Stomach smooth muscle (tissue), 2 donors: ENCODE measurements around the gene LRRC7.
"Not testable (repeated sequence)": the region's sequence is repeated elsewhere in the genome, so short reads cannot be mapped to it uniquely, and the experiment has no call there.

Experiments used
- H3K27ac ChIP-seq: one replicate; pipeline ENCODE4 v1.7.0; 2013; ENCODE audit warnings: mild to moderate bottlenecking, low read length, inconsistent platforms
- H3K27me3 ChIP-seq, 2 donors: one replicate each; pipeline ENCODE4 v1.7.0; 2013; ENCODE audit warnings: low read length in 2 of 2; ENCODE audit not compliant: insufficient read depth in 2 of 2, control insufficient read depth in 1 of 2
- H3K36me3 ChIP-seq, 2 donors: one replicate each; pipeline ENCODE4 v1.7.0; 2013; ENCODE audit warnings: low read length in 2 of 2; ENCODE audit not compliant: control insufficient read depth in 2 of 2, insufficient read depth in 2 of 2
- H3K4me1 ChIP-seq: one replicate; pipeline ENCODE4 v1.7.0; 2013; ENCODE audit warnings: low read length; ENCODE audit not compliant: control insufficient read depth, insufficient read depth
- H3K4me3 ChIP-seq, 2 donors: one replicate each; pipeline ENCODE4 v1.7.0; 2013; ENCODE audit warnings: low read length in 2 of 2
- H3K9ac ChIP-seq, 2 donors: one replicate each; pipeline ENCODE4 v1.7.0; 2013; ENCODE audit warnings: low read length in 2 of 2, mild to moderate bottlenecking in 1 of 2
- H3K9me3 ChIP-seq, 2 donors: one replicate each; pipeline ENCODE4 v1.7.0; 2013; ENCODE audit warnings: low read length in 2 of 2; ENCODE audit not compliant: control insufficient read depth in 2 of 2
- donor health status: healthy.
- donor health status: Pancreatic carcinoma.

The LRRC7 gene

GRCh38 chr1:69858534-69858933, 290.8 kb downstream of the LRRC7 start:
- H3K4me3 ChIP-seq = no peak overlapping the region
- H3K27me3 ChIP-seq = no peaks in the 10 kb centered on the region
- H3K9ac ChIP-seq = no peak overlapping the region
- no peaks in the 10 kb centered on the region for H3K9me3 ChIP-seq
- no peak overlapping the region for H3K27ac ChIP-seq
- no peaks in the 10 kb centered on the region for H3K4me1 ChIP-seq
- H3K36me3 ChIP-seq = no peaks in the 10 kb centered on the region

- Histone ChIP-seq H3K27ac (no peak overlapping the region), H3K36me3 (no peaks in the 10 kb centered on the region), H3K9ac (no peak overlapping the region), H3K4me1 (no peaks in the 10 kb centered on the region), H3K27me3 (no peaks in the 10 kb centered on the region), H3K4me3 (no peak overlapping the region), H3K9me3 (no peaks in the 10 kb centered on the region)
Measured at GRCh38 chr1:69861641-69862040, 293.9 kb downstream of the LRRC7 start.

- H3K36me3 ChIP-seq = no peaks in the 10 kb centered on the region
- no peaks in the 10 kb centered on the region for H3K4me1 ChIP-seq
- H3K9ac ChIP-seq = no peak overlapping the region
- H3K4me3 ChIP-seq = no peak overlapping the region
- no peaks in the 10 kb centered on the region for H3K27me3 ChIP-seq
- no peak overlapping the region for H3K27ac ChIP-seq
- no peaks in the 10 kb centered on the region for H3K9me3 ChIP-seq
Measured at GRCh38 chr1:69862906-69863305, 295.2 kb downstream of the LRRC7 start.

DNA sequence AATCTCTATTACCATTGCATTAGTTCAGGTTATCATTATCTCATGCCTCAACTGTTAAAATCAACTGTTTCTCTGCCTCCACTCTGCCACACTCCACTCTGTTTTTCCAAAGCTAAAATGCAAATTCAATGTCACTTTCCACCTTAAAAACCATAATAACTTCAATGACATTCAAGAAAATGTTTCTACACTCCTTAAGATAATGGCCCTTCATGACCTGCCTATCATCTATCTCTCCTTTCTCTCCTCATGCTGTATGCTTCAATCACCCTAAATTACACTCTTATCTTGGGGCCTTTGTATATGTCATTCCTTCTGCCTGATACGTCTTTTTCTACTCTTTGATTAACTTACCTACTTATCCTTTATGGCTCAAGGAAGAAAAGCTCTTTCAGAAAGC, 296.0 kb downstream of the LRRC7 start:
- no peak overlapping the region for H3K27ac ChIP-seq
- no peak overlapping the region for H3K9ac ChIP-seq
- no peaks in the 10 kb centered on the region for H3K9me3 ChIP-seq
- H3K4me1 ChIP-seq = no peaks in the 10 kb centered on the region
- no peaks in the 10 kb centered on the region for H3K36me3 ChIP-seq
- no peak overlapping the region for H3K4me3 ChIP-seq
- no peaks in the 10 kb centered on the region for H3K27me3 ChIP-seq

DNA sequence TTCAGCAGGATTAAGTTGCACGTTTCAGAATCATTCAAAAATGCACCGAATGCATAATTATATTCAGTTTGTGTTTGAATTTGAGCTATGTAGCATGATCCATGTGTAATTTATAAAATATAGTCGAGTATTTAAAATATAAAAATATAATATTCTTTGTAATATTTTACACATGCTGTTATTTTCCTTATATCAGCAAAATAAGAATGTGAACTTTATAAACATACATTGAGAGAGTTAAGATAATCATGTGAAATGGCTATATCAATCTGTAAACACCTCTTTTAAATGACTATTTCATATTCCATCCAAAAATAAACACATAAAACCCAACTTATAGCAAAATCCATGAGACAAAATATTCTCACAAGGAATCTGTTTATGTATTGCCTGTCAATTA, 303.7 kb downstream of the LRRC7 start:
- Histone ChIP-seq H3K27me3 (no peaks in the 10 kb centered on the region), H3K36me3 (no peaks in the 10 kb centered on the region), H3K27ac (no peak overlapping the region), H3K4me3 (no peak overlapping the region), H3K4me1 (no peaks in the 10 kb centered on the region), H3K9me3 (no peaks in the 10 kb centered on the region), H3K9ac (no peak overlapping the region)

GRCh38 chr1:69878338-69878737, 310.6 kb downstream of the LRRC7 start:
- Histone ChIP-seq H3K27me3 (no peaks in the 10 kb centered on the region), H3K36me3 (no peaks in the 10 kb centered on the region), H3K27ac (no peak overlapping the region)

DNA sequence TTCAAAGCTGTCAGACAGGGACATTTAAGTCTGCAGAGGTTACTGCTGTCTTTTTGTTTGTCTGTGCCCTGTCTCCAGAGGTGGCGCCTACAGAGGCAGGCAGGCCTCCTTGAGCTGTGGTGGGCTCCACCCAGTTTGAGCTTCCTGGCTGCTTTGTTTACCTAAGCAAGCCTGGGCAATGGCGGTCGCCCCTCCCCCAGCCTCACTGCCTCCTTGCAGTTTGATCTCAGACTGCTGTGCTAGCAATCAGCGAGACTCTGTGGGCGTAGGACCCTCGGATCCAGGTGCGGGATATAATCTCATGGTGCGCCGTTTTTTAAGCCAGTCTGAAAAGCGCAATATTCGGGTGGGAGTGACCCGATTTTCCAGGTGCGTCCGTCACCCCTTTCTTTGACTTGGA, 320.3 kb downstream of the LRRC7 start:
- not testable (repeated sequence) for H3K27ac ChIP-seq, H3K9ac ChIP-seq, H3K9me3 ChIP-seq, H3K4me3 ChIP-seq, H3K4me1 ChIP-seq, H3K27me3 ChIP-seq, H3K36me3 ChIP-seq

More at GRCh38 chr1:69878338-69878737, 310.6 kb downstream of the LRRC7 start:
- Histone ChIP-seq H3K4me3 (no peak overlapping the region), H3K9ac (no peak overlapping the region), H3K4me1 (no peaks in the 10 kb centered on the region), H3K9me3 (no peaks in the 10 kb centered on the region)

DNA sequence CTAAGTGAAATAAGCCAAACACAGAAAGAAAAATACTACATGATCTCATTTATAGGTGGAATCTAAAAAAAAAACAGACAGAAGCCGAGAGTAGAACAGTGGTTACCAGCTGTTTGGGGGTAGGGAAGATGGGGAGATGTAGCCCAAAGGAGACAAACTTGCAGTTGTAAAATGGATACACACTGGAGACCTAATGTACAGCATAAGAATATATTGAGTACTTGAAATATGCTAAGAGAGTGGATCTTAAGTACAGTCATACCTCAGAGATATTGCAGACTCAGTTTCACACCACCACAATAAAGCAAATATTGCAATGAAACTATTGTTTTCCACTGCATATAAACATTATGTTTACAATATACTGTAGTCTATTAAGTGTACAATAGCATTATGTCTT, 320.9 kb downstream of the LRRC7 start:
- no peak overlapping the region for H3K4me3 ChIP-seq
- no peak overlapping the region for H3K27ac ChIP-seq
- no peak overlapping the region for H3K9ac ChIP-seq
- H3K4me1 ChIP-seq = no peaks in the 10 kb centered on the region
- H3K9me3 ChIP-seq = peaks cover 0 to 3% of the 10 kb centered on the region in 2 donors
- H3K27me3 ChIP-seq = no peaks in the 10 kb centered on the region
- H3K36me3 ChIP-seq = no peaks in the 10 kb centered on the region

DNA sequence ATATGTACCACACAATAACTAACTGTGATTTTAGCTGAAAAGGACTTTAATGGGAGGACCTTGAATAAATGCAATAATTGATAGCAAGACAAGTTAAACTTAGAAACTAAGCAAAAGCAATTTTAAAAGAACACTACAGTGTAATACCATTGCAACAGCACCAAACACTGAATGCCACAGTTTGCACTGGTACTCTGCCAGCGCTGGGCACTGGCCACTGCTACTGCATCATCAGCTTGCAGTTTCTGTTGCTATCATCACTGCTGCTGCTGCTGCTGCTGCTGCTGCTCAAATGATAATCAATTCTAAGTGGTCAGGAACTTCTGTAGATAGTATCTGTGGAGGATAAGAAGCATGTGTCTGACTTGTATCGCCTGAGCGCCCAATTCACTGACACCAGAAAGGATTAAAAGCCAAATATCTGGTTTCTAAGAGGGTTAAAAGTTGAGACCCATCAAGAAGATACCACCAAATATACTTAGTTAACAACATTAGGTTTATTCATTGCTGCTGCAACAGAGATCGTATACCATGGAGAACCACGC, 330.8 kb downstream of the LRRC7 start:
- no peak overlapping the region for H3K9ac ChIP-seq
- H3K36me3 ChIP-seq = no peaks in the 10 kb centered on the region
- H3K4me3 ChIP-seq = no peak overlapping the region
- no peaks in the 10 kb centered on the region for H3K9me3 ChIP-seq
- H3K27me3 ChIP-seq = no peaks in the 10 kb centered on the region
- no peak overlapping the region for H3K27ac ChIP-seq
- H3K4me1 ChIP-seq = no peaks in the 10 kb centered on the region

DNA sequence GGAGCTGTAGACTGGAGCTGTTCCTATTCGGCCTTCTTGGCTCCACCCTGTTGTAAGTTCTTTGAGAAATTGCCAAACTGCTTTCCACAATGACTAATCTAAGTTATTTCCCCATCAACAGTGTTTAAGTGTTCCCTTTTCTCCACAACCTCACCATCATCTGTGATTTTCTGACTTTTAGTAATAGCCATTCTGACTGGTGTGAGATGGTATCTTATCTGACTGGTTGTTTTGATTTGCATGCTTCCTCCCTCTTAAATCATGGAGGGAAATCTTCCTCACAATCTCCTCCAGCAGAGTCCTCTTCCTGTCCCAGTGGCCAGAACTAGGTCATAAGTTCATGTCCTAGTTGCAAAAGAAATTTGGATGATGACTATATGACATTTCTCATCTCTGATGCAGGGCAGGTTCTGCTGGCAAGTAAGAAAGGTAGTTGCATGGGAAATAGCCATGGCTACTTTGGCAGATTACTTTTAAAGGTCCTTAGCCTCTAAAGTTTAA, 343.6 kb downstream of the LRRC7 start:
- Histone ChIP-seq H3K27me3 (no peaks in the 10 kb centered on the region), H3K9ac (no peak overlapping the region), H3K4me3 (no peak overlapping the region), H3K9me3 (no peaks in the 10 kb centered on the region), H3K4me1 (no peaks in the 10 kb centered on the region), H3K36me3 (no peaks in the 10 kb centered on the region), H3K27ac (no peak overlapping the region)

- Histone ChIP-seq H3K4me3 (peak overlapping the region in 1 of 2 donors; percentile 26), H3K27ac (no peak overlapping the region), H3K9ac (no peak overlapping the region), H3K27me3 (no peaks in the 10 kb centered on the region), H3K36me3 (no peaks in the 10 kb centered on the region), H3K9me3 (no peaks in the 10 kb centered on the region), H3K4me1 (no peaks in the 10 kb centered on the region)
Measured at GRCh38 chr1:69913977-69914376, 346.3 kb downstream of the LRRC7 start.
